Loucy (cell line): ENCODE measurements around the gene MGLL.

ENCODE experiments used
- H2AFZ ChIP-seq: fragments of 200-600 bp; sonication (generic); 2 replicates; pipeline ENCODE4 v1.6.0; 2016; ENCODE audit warnings: antibody characterized with exemption, mild to moderate bottlenecking, low read length, moderate library complexity
- H3F3A ChIP-seq: fragments of 200-600 bp; 2 replicates; pipeline ENCODE4 v1.6.0; 2016; ENCODE audit warnings: antibody characterized with exemption, low read depth, mild to moderate bottlenecking
- H3K27me3 ChIP-seq: fragments of 200-600 bp; sonication (generic); 2 replicates; pipeline ENCODE4 v1.6.1; 2014; ENCODE audit warnings: low read length, mild to moderate bottlenecking; ENCODE audit not compliant: insufficient read depth, poor library complexity, severe bottlenecking
- H3K36me3 ChIP-seq: fragments of 200-600 bp; sonication (generic); 2 replicates; pipeline ENCODE4 v1.6.1; 2016; ENCODE audit warnings: low read length; ENCODE audit not compliant: insufficient read depth
- H3K4me1 ChIP-seq: fragments of 200-600 bp; sonication (generic); 2 replicates; pipeline ENCODE4 v1.5.1; 2014; ENCODE audit warnings: low read length, mild to moderate bottlenecking; ENCODE audit not compliant: insufficient read depth, poor library complexity, severe bottlenecking
- H3K4me2 ChIP-seq: fragments of 200-600 bp; sonication (generic); 2 replicates; pipeline ENCODE4 v1.6.0; 2014; ENCODE audit warnings: antibody characterized with exemption, low read length, low read depth, mild to moderate bottlenecking; ENCODE audit not compliant: poor library complexity, severe bottlenecking
- H3K4me3 ChIP-seq: fragments of 200-600 bp; sonication (generic); 2 replicates; pipeline ENCODE4 v1.5.1; 2014; ENCODE audit warnings: low read length, mild to moderate bottlenecking, mixed read lengths; ENCODE audit not compliant: poor library complexity, severe bottlenecking
- H3K79me2 ChIP-seq: fragments of 200-600 bp; sonication (generic); 2 replicates; pipeline ENCODE4 v1.6.1; 2014; ENCODE audit warnings: low read length; ENCODE audit not compliant: insufficient read depth
- H3K9ac ChIP-seq: fragments of 200-600 bp; sonication (generic); 2 replicates; pipeline ENCODE4 v1.6.0; 2014; ENCODE audit warnings: mild to moderate bottlenecking, low read depth, low read length, moderate library complexity; ENCODE audit not compliant: poor library complexity, severe bottlenecking
- H3K9me2 ChIP-seq: fragments of 200-600 bp; sonication (generic); replicated peaks from 2 replicates; pipeline ENCODE4 v1.6.1; 2016; ENCODE audit warnings: low read depth, low read length, mixed read lengths
- H3K9me3 ChIP-seq: fragments of 200-600 bp; sonication (generic); 2 replicates; pipeline ENCODE4 v1.6.1; 2014; ENCODE audit warnings: mild to moderate bottlenecking, antibody characterized with exemption, low read length, low read depth; ENCODE audit not compliant: insufficient read depth
- H4K20me1 ChIP-seq: fragments of 200-600 bp; sonication (generic); 2 replicates; pipeline ENCODE4 v1.6.0; 2014; ENCODE audit warnings: antibody characterized with exemption, low read length, mild to moderate bottlenecking; ENCODE audit not compliant: insufficient read depth, poor library complexity, severe bottlenecking
- EZH2phosphoT487 ChIP-seq: fragments of 200-600 bp; IDR thresholded peaks from 2 replicates; pipeline ENCODE4 v1.6.1; 2018; ENCODE audit warnings: antibody characterized with exemption, mild to moderate bottlenecking, moderate library complexity, borderline replicate concordance
- TF ChIP-seq, protein P1 (sequence below): fragments of 200-600 bp; sonication (generic); conservative IDR thresholded peaks from 2 replicates; pipeline ENCODE4 v1.5.1; 2014; ENCODE audit warnings: mild to moderate bottlenecking, antibody characterized with exemption, low read length

The MGLL gene

DNA sequence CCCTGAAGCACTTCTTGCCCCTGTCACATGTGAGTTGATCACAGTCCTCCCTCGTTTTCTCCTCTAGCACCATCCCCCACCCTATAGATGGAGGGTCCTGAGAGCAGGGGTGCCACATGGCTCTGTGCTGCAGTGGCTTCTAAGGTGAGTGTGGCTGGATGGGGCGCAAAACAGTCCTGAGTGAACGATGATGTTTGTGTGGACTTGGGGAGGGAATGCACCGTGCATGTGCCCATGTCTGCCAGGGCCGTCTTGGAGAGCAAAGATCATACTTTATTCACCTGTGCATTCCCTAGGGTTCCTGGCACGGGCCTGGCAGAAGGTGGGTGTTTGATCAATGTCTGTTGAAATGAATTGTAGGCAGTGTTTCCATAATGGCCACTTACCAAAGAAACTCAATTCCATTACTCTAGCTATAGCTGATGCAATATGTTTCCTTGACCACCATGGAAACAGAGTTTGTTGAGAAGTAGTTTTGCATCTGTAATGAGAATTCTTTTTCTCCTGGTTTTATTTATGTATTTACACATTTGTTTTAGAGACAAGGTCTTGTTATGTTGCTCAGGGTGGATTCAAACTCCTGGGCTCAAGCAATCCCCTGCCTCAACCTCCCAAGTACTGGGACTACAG lies 91.5 kb downstream of the MGLL start:
- no peak overlapping the region for H2AFZ ChIP-seq
- H3K9me3 ChIP-seq, result no peaks in the 10 kb centered on the region
- no peaks in the 10 kb centered on the region for H3F3A ChIP-seq
- no peak overlapping the region for H3K4me2 ChIP-seq
- H3K9ac ChIP-seq, result no peak overlapping the region
- no peak overlapping the region for H3K4me3 ChIP-seq
- no peaks in the 10 kb centered on the region for H3K9me2 ChIP-seq
- TF ChIP-seq, protein P1, sequence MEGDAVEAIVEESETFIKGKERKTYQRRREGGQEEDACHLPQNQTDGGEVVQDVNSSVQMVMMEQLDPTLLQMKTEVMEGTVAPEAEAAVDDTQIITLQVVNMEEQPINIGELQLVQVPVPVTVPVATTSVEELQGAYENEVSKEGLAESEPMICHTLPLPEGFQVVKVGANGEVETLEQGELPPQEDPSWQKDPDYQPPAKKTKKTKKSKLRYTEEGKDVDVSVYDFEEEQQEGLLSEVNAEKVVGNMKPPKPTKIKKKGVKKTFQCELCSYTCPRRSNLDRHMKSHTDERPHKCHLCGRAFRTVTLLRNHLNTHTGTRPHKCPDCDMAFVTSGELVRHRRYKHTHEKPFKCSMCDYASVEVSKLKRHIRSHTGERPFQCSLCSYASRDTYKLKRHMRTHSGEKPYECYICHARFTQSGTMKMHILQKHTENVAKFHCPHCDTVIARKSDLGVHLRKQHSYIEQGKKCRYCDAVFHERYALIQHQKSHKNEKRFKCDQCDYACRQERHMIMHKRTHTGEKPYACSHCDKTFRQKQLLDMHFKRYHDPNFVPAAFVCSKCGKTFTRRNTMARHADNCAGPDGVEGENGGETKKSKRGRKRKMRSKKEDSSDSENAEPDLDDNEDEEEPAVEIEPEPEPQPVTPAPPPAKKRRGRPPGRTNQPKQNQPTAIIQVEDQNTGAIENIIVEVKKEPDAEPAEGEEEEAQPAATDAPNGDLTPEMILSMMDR, result no peak
- no peak for TF ChIP-seq EZH2phosphoT487
- peaks cover 19% of the 10 kb centered on the region for H3K4me1 ChIP-seq
- peaks cover 15% of the 10 kb centered on the region for H4K20me1 ChIP-seq
- H3K36me3 ChIP-seq, result peaks cover 22% of the 10 kb centered on the region; the same call in 1 of the 2 replicates
- no peaks in the 10 kb centered on the region for H3K27me3 ChIP-seq
- peaks cover 57% of the 10 kb centered on the region; the same call in 1 of the 2 replicates for H3K79me2 ChIP-seq

DNA sequence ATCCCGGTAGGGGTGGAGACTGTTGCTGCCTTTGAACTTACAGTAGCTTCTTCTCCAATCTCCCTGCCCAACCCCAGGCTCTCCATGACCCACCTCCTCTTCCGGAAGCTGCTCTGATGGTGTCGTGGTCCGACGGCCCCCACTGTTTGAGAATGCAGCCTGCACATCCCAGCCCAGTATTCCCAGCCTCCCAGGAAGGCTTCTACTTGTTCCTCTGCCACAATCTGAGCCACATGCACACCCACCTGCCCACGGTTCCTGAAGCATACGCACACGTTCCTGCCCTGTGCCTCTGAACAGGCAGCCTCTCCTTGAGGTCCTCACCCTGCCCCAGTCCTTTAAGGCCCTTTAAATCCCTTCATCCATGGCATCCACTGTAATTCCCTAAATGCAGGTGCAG lies 92.1 kb downstream of the MGLL start:
- Histone ChIP-seq H3K9me2 (no peaks in the 10 kb centered on the region), H3K27me3 (no peaks in the 10 kb centered on the region), H3F3A (no peaks in the 10 kb centered on the region), H3K4me1 (peaks cover 13% of the 10 kb centered on the region), H4K20me1 (peaks cover 9% of the 10 kb centered on the region), H3K4me2 (no peak overlapping the region), H3K79me2 (peaks cover 58% of the 10 kb centered on the region; the same call in 1 of the 2 replicates), H3K9ac (no peak overlapping the region), H3K36me3 (peaks cover 22% of the 10 kb centered on the region; the same call in 1 of the 2 replicates), H2AFZ (no peak overlapping the region), H3K4me3 (no peak overlapping the region), H3K9me3 (no peaks in the 10 kb centered on the region)
- TF ChIP-seq, protein P1, result no peak
- TF ChIP-seq EZH2phosphoT487, result no peak

DNA sequence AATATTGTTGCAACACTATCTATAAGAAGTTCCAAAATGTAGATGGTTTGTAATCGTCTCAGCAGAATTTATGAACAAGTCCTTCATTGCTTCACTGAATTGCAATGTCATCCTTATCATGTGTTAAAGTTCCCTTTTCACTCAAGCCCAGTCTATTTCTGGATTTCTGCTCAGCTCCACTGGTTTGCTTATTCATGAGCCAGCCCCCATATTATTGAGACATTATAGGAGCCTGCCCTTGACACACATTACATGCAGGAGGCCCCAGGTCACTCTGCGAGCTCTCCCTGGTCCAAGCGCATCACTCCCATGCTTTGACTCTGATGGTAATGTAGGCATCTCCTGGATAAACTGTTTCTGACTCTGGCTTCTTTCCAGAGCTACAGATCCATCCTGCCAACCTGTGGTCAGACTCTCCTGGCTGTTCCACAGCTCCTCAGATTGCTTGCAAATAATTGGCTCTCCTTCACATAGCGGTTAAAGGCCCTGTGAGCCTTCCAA lies 92.7 kb downstream of the MGLL start:
- Histone ChIP-seq H3K4me2 (no peak overlapping the region), H3K36me3 (peaks cover 27% of the 10 kb centered on the region; the same call in 1 of the 2 replicates), H3K9me2 (no peaks in the 10 kb centered on the region), H3F3A (no peaks in the 10 kb centered on the region), H3K9me3 (no peaks in the 10 kb centered on the region), H3K9ac (no peak overlapping the region), H3K4me3 (no peak overlapping the region), H3K4me1 (peaks cover 7% of the 10 kb centered on the region), H4K20me1 (peaks cover 6% of the 10 kb centered on the region), H3K27me3 (no peaks in the 10 kb centered on the region), H2AFZ (no peak overlapping the region), H3K79me2 (peaks cover 54% of the 10 kb centered on the region; the same call in 1 of the 2 replicates)
- TF ChIP-seq EZH2phosphoT487, result no peak
- TF ChIP-seq, protein P1, result no peak
